ENCODE results near the gene CD52. TPM values are rescaled to one million over a fixed set of nuclear protein-coding genes. Genes with fewer than 3 reads are reported as not detected.
"Not testable (repeated sequence)": the region's sequence is repeated elsewhere in the genome, so short reads cannot be mapped to it uniquely, and the experiment has no call there.

Gene CD52
- total and polyA plus RNA-seq, 3 donors from 2014 or later = 3.0 to 23.8 TPM; not detected in 1

DNA sequence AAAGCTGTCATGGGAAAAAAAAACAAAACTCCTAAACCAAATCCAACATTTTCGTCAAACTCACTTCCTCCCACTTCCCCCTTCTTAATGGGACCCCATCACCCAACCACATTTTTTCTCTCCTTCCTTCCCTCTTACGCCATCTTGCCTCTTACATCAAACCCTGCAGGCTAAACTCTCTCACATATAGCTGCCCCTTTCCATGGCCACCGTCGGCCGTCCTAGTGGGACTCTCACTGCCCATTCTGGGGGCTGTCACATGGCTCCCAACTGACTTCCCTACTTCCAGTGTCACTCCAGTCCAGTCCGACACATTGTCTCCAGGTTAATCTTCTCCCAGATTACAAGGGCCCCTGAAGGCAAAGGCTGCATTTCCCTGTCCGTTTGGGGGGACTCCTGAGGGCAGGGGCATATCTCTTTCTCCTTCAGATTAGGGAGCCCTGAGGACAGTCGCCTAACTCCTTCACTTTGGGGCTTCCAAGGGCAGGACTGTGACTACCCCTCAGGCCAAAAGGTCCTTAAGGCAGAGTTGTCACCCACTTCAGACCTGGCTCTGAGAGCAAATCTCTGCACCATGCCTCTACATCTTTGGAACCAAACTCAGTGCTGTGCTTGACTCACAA, 12.0 kb upstream of the CD52 start:
- no peak for DNase-seq
- intact Hi-C loops (cut with DNase I; ENCODE audit: low total_unique reads) = no loop called here
- Histone ChIP-seq H3K9me3 (no peaks in the 10 kb centered on the region), H3K4me3 (peak overlapping the region; percentile 63 to 80), H3K27me3 (no peaks in the 10 kb centered on the region), H3K27ac (peak overlapping the region; percentile 27), H3K4me1 (peaks cover 6% of the 10 kb centered on the region), H3K36me3 (ENCODE audit: low read depth, missing control alignments) (no peaks in the 10 kb centered on the region)
- 14 to 18% methylated on average over 8 of the region's 8 CpGs for WGBS, 2 donors
- TF ChIP-seq, protein P1, sequence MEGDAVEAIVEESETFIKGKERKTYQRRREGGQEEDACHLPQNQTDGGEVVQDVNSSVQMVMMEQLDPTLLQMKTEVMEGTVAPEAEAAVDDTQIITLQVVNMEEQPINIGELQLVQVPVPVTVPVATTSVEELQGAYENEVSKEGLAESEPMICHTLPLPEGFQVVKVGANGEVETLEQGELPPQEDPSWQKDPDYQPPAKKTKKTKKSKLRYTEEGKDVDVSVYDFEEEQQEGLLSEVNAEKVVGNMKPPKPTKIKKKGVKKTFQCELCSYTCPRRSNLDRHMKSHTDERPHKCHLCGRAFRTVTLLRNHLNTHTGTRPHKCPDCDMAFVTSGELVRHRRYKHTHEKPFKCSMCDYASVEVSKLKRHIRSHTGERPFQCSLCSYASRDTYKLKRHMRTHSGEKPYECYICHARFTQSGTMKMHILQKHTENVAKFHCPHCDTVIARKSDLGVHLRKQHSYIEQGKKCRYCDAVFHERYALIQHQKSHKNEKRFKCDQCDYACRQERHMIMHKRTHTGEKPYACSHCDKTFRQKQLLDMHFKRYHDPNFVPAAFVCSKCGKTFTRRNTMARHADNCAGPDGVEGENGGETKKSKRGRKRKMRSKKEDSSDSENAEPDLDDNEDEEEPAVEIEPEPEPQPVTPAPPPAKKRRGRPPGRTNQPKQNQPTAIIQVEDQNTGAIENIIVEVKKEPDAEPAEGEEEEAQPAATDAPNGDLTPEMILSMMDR (IDR thresholded peaks at IDR 0.05) = no peak
- no peak for TF ChIP-seq POLR2A (IDR thresholded peaks at IDR 0.05)

DNA sequence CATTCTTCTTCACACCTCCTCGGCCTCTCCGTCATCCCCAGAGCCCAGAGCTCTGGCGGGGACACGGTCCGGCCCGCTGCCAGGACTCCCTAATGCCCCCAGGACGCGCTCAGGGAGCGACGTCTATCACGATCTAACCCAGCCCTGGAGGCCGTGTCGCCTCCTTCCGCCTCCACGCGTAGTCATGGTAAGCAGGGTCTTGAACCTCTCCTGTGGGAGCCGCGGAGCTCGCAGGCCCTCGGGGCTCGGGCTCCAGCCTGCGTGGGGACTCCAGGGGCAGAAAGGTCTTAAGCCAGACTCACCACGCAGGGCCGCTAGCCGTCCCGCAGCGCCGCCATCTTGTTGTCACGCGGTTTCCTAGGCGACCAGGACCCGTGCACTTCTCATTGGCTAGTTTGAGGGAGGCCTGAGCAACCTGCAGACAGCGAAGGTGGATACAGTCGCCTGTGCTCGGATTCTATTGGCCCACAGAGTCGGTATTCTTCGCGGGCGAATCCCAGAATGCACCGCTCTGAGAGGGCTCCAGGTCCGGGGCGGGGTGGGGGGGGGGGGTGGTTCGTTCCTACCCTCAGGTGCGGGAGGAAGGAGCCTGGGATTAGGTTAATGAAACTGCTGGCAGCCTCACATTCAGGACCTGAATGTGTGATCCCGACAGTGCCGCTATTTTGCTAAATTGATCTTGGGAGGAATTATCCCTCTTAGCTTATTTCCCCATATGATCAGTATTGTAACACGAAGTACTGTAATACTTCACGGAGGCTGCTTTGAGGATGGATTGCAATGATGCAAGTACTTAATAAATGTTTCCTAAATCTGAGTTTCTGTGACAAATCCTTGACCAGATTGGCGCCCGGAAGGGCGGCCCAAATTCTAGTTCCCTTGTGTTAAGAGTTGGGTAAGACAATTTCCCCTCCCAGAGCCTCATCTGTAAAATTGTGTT, 11.2 kb upstream of the CD52 start, which contains the start of gene UBXN11:
Gene UBXN11 (minus strand): TSS at position 347 of the 940 bp plus-strand sequence. CDS start 3,753 bp downstream, outside the sequence.
- peak; percentile 98 for DNase-seq
- WGBS, 2 donors = 2% methylated on average over 18 to 51 of the region's 51 CpGs
- Histone ChIP-seq H3K27ac (peak within 1 kb of the TSS; percentile 27), H3K4me3 (peak within 1 kb of the TSS; percentile 63 to 80), H3K9me3 (no peaks in the 10 kb centered on the region), H3K27me3 (no peaks in the 10 kb centered on the region), H3K4me1 (peaks cover 6% of the 10 kb centered on the region), H3K36me3 (ENCODE audit: low read depth, missing control alignments) (no peaks in the 10 kb centered on the region)
- intact Hi-C loops (cut with DNase I; ENCODE audit: low total_unique reads) = no loop called here
- TF ChIP-seq, protein P1 (IDR thresholded peaks at IDR 0.05) = no peak
- no peak for TF ChIP-seq POLR2A (IDR thresholded peaks at IDR 0.05)

DNA sequence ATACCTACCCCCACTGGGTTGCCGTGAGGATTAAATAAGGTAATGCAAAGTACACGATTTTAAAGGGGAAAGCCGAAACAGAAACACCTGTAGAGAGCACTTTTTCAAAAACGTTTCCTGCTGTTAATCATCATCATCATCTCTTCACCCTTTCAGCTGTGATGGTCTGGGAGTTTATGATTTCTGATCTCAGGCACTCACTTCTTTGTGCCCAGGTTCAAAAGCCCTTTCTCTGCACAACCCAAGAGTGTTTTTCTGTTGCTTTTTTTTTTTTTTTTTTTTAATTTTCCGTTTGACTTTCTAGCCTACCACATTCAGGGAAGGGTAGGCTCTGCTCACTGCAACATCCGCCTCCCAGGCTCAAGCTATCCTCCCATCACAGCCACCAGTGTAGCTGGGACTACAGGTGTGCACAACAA, 10.4 kb upstream of the CD52 start:
- peaks cover 6% of the 10 kb centered on the region for H3K4me1 ChIP-seq
- no peaks in the 10 kb centered on the region for H3K27me3 ChIP-seq
- no peak overlapping the region for H3K27ac ChIP-seq
- 48 to 51% methylated on average over 6 of the region's 6 CpGs for WGBS, 2 donors
- H3K9me3 ChIP-seq = no peaks in the 10 kb centered on the region
- TF ChIP-seq, protein P1 (IDR thresholded peaks at IDR 0.05) = no peak
- DNase-seq = no peak
- peak overlapping the region in 1 of 2 donors; percentile 80 for H3K4me3 ChIP-seq
- intact Hi-C loops (cut with DNase I; ENCODE audit: low total_unique reads) = no loop called here
- no peaks in the 10 kb centered on the region for H3K36me3 ChIP-seq (ENCODE audit: low read depth, missing control alignments)

DNA sequence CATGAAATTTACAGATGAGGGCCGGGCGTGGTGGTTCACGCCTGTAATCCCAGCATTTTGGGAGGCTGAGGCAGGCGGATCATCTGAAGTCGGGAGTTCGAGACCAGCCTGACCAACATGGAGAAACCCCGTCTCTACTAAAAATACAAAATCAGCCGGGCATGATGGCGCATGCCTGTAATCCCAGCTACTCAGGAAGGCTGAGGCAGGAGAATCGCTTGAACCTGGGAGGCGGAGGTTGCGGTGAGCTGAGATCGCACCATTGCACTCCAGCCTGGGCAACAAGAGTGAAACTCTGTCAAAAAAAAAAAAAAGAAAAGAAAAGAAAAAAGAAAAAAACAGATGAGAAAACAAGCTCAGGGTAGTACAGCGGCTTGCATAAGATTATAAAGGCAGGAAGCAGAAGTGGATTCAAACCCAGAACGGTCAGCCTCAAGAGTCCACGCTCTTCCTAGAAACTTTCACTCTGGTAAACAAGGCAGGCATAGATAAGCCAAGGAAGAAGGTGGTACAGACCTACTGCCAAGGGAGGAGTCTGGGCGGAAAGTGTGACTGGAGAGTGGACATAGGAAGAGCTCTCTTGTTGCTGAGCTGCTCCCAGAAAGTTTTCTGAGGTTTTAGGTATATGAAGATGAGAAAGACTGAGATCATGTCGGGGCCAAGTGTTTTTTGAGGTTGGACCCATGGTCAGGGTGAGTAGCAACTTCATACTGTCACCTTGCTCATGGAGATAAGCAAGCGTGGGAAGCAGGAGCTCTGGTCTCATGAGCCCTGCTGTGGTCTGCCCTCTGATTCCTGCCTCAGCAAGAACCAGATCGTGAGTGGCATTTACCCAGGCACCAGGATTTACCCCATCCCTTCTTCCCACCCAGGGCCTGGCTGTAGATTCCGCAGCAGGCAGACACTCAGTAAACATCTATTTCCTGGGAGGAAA, 9.5 kb upstream of the CD52 start:
- H3K4me1 ChIP-seq; H3K27me3 ChIP-seq; DNase-seq; H3K9me3 ChIP-seq; H3K4me3 ChIP-seq; H3K36me3 ChIP-seq (ENCODE audit: low read depth, missing control alignments); H3K27ac ChIP-seq; intact Hi-C loops (cut with DNase I; ENCODE audit: low total_unique reads): not testable (repeated sequence)
- 87 to 89% methylated on average over 20 to 21 of the region's 21 CpGs for WGBS, 2 donors

Data from testis (tissue), 3 donors.